Measurements from ENCODE around the gene PDZD11.

DNA sequence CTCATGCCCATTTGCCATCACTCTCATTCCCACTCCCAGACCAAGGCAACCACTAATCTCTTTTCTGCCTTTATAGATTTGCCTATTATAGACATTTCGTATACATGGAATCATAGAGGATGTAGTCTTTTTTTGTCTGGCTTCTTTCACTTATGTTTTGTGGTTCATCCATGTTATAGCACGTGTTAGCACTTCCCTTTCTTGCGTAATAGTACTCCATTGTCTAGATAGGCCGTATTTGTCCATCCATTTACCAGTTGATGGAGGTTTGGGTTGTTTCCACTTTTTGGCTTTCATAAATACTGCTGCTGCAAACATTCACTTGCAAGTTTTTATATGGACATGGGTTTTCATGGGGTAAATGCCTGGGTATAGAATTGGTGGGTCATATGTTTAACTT, 48.6 kb upstream of the PDZD11 start:
- TF ChIP-seq, protein P1, sequence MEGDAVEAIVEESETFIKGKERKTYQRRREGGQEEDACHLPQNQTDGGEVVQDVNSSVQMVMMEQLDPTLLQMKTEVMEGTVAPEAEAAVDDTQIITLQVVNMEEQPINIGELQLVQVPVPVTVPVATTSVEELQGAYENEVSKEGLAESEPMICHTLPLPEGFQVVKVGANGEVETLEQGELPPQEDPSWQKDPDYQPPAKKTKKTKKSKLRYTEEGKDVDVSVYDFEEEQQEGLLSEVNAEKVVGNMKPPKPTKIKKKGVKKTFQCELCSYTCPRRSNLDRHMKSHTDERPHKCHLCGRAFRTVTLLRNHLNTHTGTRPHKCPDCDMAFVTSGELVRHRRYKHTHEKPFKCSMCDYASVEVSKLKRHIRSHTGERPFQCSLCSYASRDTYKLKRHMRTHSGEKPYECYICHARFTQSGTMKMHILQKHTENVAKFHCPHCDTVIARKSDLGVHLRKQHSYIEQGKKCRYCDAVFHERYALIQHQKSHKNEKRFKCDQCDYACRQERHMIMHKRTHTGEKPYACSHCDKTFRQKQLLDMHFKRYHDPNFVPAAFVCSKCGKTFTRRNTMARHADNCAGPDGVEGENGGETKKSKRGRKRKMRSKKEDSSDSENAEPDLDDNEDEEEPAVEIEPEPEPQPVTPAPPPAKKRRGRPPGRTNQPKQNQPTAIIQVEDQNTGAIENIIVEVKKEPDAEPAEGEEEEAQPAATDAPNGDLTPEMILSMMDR (IDR thresholded peaks at IDR 0.05) = no peak
- TF ChIP-seq TAF1 (IDR thresholded peaks at IDR 0.05; ENCODE audit: borderline replicate concordance, low read depth, low read length) = no peak
- TF ChIP-seq EZH2phosphoT487 (IDR thresholded peaks at IDR 0.05; ENCODE audit: borderline replicate concordance, low read depth) = no peak
- TF ChIP-seq POLR2AphosphoS5 (IDR thresholded peaks at IDR 0.05; ENCODE audit: low read depth, low read length) = no peak
- TF ChIP-seq, protein P2, sequence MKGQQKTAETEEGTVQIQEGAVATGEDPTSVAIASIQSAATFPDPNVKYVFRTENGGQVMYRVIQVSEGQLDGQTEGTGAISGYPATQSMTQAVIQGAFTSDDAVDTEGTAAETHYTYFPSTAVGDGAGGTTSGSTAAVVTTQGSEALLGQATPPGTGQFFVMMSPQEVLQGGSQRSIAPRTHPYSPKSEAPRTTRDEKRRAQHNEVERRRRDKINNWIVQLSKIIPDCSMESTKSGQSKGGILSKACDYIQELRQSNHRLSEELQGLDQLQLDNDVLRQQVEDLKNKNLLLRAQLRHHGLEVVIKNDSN (IDR thresholded peaks at IDR 0.05; ENCODE audit: borderline replicate concordance, low read depth) = no peak
- TF ChIP-seq RAD21 (IDR thresholded peaks at IDR 0.05; ENCODE audit: low read length) = no peak
- TF ChIP-seq RXRA (IDR thresholded peaks at IDR 0.05; ENCODE audit: borderline replicate concordance, low read depth) = no peak
